ENCODE results near the gene FABP3. TPM values are rescaled to one million over a fixed set of nuclear protein-coding genes. Genes with fewer than 3 reads are reported as not detected.

Gene FABP3
- total and polyA plus RNA-seq, 10 of the 15 experiments (the other 5 are each of a cell fraction or from before 2014, with no cell fraction given): 0.36 to 1.2 (median 0.67) TPM; not detected in 2

- ChIA-PET POLR2A (interaction anchor here (0.6 kb wide), 1 partner anchor 69 kb away, joined by 3 read pairs; no protein-coding TSS in a partner anchor), RAD21 (ENCODE audit: unreplicated experiment) (no interaction called here), CTCF (interaction anchor here (1.0 to 1.2 kb wide), 2 partner anchors 30 to 400 kb away, joined by 3 read pairs; no protein-coding TSS in a partner anchor), SMC1A (ENCODE audit: uncharacterized antibody, unreplicated experiment) (interaction anchor here (0.7 to 11.5 kb wide), 2 partner anchors 30 to 158 kb away, joined by 3 to 132 read pairs; no protein-coding TSS in a partner anchor)
- DNase-seq (ENCODE audit: low read depth, low spot score) (no peak), ATAC-seq (no peak), FAIRE-seq (no peak)
- Histone ChIP-seq H4K20me1 (ENCODE audit: control insufficient read depth, insufficient read depth) (no peaks in the 10 kb centered on the region), H3K4me1 (ENCODE audit: control insufficient read depth, insufficient read depth, low read length) (peaks cover 2% of the 10 kb centered on the region), H3K27me3 (replicated peaks in 1 of 2; ENCODE audit: control insufficient read depth in 2 of 2, insufficient read depth in 2 of 2, low read length in 1 of 2) (no peaks in the 10 kb centered on the region; a peak in 1 of 4 replicates), H3K79me2 (ENCODE audit: control insufficient read depth, insufficient read depth, low read length) (no peaks in the 10 kb centered on the region), H3K4me3 (no peak overlapping the region), H3K9ac (ENCODE audit: control insufficient read depth, insufficient read depth, low read length) (no peak overlapping the region), H3K9me3 (replicated peaks; ENCODE audit: control insufficient read depth, insufficient read depth, low read length) (no peaks in the 10 kb centered on the region), H3K4me2 (ENCODE audit: control insufficient read depth, insufficient read depth) (no peak overlapping the region), H3K36me3 (ENCODE audit: control insufficient read depth in 2 of 2, insufficient read depth in 2 of 2, low read length in 1 of 2) (no peaks in the 10 kb centered on the region), H2AFZ (ENCODE audit: control insufficient read depth, low read depth, low read length) (no peak overlapping the region), H3K27ac (ENCODE audit: control insufficient read depth, insufficient read depth) (no peak overlapping the region)
- WGBS (ENCODE audit: insufficient coverage, insufficient replicate concordance, low lambda C conversion rate, missing lambda C conversion rate): 75% methylated on average over 7 of the region's 7 CpGs
- intact Hi-C loops (cut with micrococcal nuclease; ENCODE audit: unreplicated experiment): no loop called here
- no TSS peak for BruUV-seq (replicated peaks)
- in situ Hi-C loops (cut with MboI): no loop called here
- TF ChIP-seq PBX3 (IDR thresholded peaks at IDR 0.05; ENCODE audit: insufficient replicate concordance, low read depth, low read length): no peak
- TF ChIP-seq BMI1 (IDR thresholded peaks at IDR 0.05; ENCODE audit: borderline replicate concordance): no peak
- TF ChIP-seq TAF1 (IDR thresholded peaks at IDR 0.05; ENCODE audit: borderline replicate concordance, low read depth, low read length): no peak
- TF ChIP-seq SUPT20H (IDR thresholded peaks at IDR 0.05; ENCODE audit: borderline replicate concordance, control insufficient read depth, low read depth, low read length): no peak
- no peak for TF ChIP-seq ZNF24 (IDR thresholded peaks at IDR 0.05)
- TF ChIP-seq, protein P1, sequence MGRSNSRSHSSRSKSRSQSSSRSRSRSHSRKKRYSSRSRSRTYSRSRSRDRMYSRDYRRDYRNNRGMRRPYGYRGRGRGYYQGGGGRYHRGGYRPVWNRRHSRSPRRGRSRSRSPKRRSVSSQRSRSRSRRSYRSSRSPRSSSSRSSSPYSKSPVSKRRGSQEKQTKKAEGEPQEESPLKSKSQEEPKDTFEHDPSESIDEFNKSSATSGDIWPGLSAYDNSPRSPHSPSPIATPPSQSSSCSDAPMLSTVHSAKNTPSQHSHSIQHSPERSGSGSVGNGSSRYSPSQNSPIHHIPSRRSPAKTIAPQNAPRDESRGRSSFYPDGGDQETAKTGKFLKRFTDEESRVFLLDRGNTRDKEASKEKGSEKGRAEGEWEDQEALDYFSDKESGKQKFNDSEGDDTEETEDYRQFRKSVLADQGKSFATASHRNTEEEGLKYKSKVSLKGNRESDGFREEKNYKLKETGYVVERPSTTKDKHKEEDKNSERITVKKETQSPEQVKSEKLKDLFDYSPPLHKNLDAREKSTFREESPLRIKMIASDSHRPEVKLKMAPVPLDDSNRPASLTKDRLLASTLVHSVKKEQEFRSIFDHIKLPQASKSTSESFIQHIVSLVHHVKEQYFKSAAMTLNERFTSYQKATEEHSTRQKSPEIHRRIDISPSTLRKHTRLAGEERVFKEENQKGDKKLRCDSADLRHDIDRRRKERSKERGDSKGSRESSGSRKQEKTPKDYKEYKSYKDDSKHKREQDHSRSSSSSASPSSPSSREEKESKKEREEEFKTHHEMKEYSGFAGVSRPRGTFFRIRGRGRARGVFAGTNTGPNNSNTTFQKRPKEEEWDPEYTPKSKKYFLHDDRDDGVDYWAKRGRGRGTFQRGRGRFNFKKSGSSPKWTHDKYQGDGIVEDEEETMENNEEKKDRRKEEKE (IDR thresholded peaks at IDR 0.05): no peak
- TF ChIP-seq GATAD2B (conservative IDR thresholded peaks at IDR 0.05; ENCODE audit: low read depth): no peak
- no peak for TF ChIP-seq RB1 (IDR thresholded peaks at IDR 0.05; ENCODE audit: borderline replicate concordance)
- no peak for TF ChIP-seq RAD21 (IDR thresholded peaks at IDR 0.05; ENCODE audit: insufficient read depth, low read depth, low read length)
- TF ChIP-seq POLR2AphosphoS5 (IDR thresholded peaks at IDR 0.05; ENCODE audit: low read length): no peak
- TF ChIP-seq ZZZ3 (IDR thresholded peaks at IDR 0.05; ENCODE audit: control insufficient read depth, insufficient read length, low read depth): no peak
- TF ChIP-seq, protein P2, sequence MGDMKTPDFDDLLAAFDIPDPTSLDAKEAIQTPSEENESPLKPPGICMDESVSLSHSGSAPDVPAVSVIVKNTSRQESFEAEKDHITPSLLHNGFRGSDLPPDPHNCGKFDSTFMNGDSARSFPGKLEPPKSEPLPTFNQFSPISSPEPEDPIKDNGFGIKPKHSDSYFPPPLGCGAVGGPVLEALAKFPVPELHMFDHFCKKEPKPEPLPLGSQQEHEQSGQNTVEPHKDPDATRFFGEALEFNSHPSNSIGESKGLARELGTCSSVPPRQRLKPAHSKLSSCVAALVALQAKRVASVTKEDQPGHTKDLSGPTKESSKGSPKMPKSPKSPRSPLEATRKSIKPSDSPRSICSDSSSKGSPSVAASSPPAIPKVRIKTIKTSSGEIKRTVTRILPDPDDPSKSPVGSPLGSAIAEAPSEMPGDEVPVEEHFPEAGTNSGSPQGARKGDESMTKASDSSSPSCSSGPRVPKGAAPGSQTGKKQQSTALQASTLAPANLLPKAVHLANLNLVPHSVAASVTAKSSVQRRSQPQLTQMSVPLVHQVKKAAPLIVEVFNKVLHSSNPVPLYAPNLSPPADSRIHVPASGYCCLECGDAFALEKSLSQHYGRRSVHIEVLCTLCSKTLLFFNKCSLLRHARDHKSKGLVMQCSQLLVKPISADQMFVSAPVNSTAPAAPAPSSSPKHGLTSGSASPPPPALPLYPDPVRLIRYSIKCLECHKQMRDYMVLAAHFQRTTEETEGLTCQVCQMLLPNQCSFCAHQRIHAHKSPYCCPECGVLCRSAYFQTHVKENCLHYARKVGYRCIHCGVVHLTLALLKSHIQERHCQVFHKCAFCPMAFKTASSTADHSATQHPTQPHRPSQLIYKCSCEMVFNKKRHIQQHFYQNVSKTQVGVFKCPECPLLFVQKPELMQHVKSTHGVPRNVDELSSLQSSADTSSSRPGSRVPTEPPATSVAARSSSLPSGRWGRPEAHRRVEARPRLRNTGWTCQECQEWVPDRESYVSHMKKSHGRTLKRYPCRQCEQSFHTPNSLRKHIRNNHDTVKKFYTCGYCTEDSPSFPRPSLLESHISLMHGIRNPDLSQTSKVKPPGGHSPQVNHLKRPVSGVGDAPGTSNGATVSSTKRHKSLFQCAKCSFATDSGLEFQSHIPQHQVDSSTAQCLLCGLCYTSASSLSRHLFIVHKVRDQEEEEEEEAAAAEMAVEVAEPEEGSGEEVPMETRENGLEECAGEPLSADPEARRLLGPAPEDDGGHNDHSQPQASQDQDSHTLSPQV (IDR thresholded peaks at IDR 0.05): no peak
- no peak for TF ChIP-seq CREM (IDR thresholded peaks at IDR 0.05; ENCODE audit: low read depth)
- no peak for TF ChIP-seq TBL1XR1 (IDR thresholded peaks at IDR 0.05; ENCODE audit: low read depth, low read length)
- no peak for TF ChIP-seq NR2C1 (IDR thresholded peaks at IDR 0.05)
- no peak for TF ChIP-seq EP300 (IDR thresholded peaks at IDR 0.05; ENCODE audit: borderline replicate concordance in 1 of 2, control insufficient read depth in 1 of 2, low read depth in 2 of 2, low read length in 2 of 2)
- no peak for TF ChIP-seq FOXK2 (IDR thresholded peaks at IDR 0.05)
These were observed 17.2 kb upstream of the FABP3 start for GRCh38 chr1:31390071-31390470.

Measured in GM12878 (cell line).